HUES64 (cell line): Measurements from ENCODE around the gene COL9A3.

ENCODE experiments used
- H3K27ac ChIP-seq: 2 replicates; pipeline ENCODE4 v1.7.0; 2013; ENCODE audit warnings: low read depth, low read length, inconsistent platforms
- H3K27me3 ChIP-seq: 2 replicates; pipeline ENCODE4 v1.6.1; 2013; ENCODE audit warnings: mild to moderate bottlenecking, low read length; ENCODE audit not compliant: insufficient read depth
- H3K36me3 ChIP-seq: 2 replicates; pipeline ENCODE4 v1.6.1; 2013; ENCODE audit warnings: mild to moderate bottlenecking, low read length; ENCODE audit not compliant: insufficient read depth
- H3K4me1 ChIP-seq: 2 replicates; pipeline ENCODE4 v1.6.1; 2013; ENCODE audit warnings: mild to moderate bottlenecking, low read length, moderate library complexity; ENCODE audit not compliant: insufficient read depth
- H3K4me3 ChIP-seq: 2 replicates; pipeline ENCODE4 v1.5.1; 2013; ENCODE audit warnings: mild to moderate bottlenecking, low read length, moderate library complexity
- H3K9ac ChIP-seq: 2 replicates; pipeline ENCODE4 v1.6.1; 2013; ENCODE audit warnings: mild to moderate bottlenecking, low read depth, low read length
- H3K9me3 ChIP-seq: 2 replicates; pipeline ENCODE4 v1.6.1; 2013; ENCODE audit warnings: low read depth, low read length; ENCODE audit not compliant: insufficient read depth
- WGBS: fragments of 150-250, 120-280 bp; methylation state at CpG from one replicate; pipeline ENCODE4 v1.1.7; 2013; ENCODE audit warnings: missing lambda C conversion rate; 5-methylcytosine and 5-hydroxymethylcytosine counted together

Gene COL9A3

DNA sequence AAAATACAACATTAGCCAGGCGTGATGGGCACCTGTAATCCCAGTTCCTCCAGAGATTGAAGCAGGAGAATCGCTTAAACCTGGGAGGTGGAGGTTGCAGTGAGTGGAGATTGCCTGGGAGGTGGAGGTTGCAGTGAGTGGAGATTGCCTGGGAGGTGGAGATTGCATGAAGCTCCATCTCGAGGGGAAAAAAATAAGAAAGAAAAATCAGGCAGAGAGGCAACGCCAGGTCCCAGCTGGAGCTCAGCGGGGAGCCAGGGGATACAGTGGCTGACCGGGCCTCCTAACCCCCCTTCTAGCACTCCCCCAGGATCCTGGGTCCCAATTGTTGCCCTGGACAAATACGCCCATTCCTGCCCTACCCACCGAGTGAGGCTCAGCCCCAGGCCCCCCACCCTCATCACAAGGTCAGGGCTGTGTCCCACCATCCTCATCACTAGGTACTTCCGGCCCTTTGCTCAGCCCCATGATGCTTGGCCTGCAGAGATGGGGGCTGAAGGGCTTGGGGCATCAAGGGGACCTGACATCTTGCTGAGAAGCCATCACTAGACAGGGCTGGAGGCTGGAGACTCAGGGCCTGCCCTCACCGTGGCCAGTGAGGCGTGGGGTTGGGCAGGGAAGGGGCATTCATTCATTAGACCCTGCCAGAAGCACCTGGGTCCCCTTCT is 10.3 kb upstream of the COL9A3 start:
- Histone ChIP-seq H3K27ac (no peak overlapping the region), H3K36me3 (peaks cover 22% of the 10 kb centered on the region), H3K4me1 (no peaks in the 10 kb centered on the region), H3K4me3 (no peak overlapping the region), H3K9ac (no peak overlapping the region), H3K27me3 (peaks cover 6% of the 10 kb centered on the region; the same call in 1 of the 2 replicates), H3K9me3 (no peaks in the 10 kb centered on the region)
- 71% methylated on average over 11 of the region's 11 CpGs for WGBS

DNA sequence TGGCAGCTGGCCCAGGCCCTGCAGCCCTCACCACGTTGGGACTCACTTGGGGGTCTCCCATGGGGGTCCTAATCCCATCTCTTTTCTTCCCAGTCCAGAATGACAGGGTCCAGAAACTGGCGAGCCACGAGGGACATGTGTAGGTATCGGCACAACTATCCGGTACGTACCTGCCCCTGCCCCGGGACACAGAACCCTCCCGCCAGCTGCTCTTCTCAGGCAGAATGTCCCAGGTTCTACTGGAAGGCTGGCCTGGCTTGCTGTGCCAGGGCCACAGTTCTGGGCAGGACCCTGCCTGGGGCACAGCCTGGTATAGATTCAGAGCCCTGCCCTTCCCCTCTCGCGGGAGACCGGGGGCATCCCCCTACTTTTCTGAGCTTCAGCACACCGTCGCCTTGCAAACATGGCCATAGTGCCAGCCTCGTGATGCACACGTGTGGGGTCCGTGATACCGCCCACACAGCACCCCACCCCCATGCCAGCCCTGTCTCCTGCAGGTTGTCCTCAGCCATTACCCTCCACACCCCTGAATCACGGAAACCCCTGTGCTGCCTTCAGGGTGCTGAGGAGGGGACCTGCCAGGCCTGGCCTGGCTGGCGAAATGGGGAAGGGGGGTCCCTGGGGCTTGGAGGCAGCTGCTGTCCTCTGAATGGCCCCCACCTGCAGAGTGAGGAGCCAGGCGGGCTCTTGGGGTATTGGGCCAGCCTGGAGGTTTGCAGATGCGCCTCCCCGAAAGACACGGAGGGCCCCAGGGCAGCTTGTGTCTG is 9.2 kb upstream of the COL9A3 start:
- no peak overlapping the region for H3K4me3 ChIP-seq
- no peak overlapping the region for H3K9ac ChIP-seq
- H3K9me3 ChIP-seq: no peaks in the 10 kb centered on the region
- no peak overlapping the region for H3K27ac ChIP-seq
- H3K4me1 ChIP-seq: no peaks in the 10 kb centered on the region
- peaks cover 6% of the 10 kb centered on the region; the same call in 1 of the 2 replicates for H3K27me3 ChIP-seq
- peaks cover 29% of the 10 kb centered on the region for H3K36me3 ChIP-seq
- 93% methylated on average over 23 of the region's 23 CpGs for WGBS

DNA sequence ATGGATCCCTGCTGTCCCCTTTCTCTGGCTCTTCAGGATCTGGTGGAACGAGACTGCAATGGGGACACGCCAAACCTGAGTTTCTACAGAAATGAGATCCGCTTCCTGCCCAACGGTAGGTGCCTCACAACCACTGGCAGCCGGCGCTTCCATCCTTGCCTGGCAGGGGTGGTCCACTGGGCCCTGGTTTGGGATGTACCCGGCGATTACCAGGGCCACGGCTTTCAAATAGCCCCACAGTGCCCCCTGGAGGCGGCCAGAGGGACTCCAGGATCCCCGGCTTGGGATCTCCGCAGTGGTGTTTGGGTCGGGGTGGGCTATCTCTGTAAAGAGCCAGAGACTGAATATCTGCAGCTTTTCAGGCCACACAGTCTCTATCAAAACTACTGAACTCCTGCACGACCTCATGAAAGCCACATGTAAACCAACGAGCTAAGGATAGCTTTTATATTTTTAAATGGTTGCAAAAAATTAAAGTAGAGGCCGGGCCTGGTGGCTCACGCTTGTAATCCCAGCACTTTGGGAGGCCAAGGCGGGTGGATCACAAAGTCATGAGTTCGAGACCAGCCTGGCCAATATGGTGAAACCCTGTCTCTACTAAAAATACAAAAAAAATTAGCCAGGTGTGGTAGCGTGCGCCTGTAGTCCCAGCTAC is 8.5 kb upstream of the COL9A3 start:
- Histone ChIP-seq H3K27ac (no peak overlapping the region), H3K4me1 (no peaks in the 10 kb centered on the region), H3K4me3 (no peak overlapping the region), H3K27me3 (peaks cover 6% of the 10 kb centered on the region; the same call in 1 of the 2 replicates), H3K9ac (no peak overlapping the region), H3K9me3 (no peaks in the 10 kb centered on the region), H3K36me3 (peaks cover 29% of the 10 kb centered on the region)
- 44% methylated on average over 21 of the region's 21 CpGs for WGBS

DNA sequence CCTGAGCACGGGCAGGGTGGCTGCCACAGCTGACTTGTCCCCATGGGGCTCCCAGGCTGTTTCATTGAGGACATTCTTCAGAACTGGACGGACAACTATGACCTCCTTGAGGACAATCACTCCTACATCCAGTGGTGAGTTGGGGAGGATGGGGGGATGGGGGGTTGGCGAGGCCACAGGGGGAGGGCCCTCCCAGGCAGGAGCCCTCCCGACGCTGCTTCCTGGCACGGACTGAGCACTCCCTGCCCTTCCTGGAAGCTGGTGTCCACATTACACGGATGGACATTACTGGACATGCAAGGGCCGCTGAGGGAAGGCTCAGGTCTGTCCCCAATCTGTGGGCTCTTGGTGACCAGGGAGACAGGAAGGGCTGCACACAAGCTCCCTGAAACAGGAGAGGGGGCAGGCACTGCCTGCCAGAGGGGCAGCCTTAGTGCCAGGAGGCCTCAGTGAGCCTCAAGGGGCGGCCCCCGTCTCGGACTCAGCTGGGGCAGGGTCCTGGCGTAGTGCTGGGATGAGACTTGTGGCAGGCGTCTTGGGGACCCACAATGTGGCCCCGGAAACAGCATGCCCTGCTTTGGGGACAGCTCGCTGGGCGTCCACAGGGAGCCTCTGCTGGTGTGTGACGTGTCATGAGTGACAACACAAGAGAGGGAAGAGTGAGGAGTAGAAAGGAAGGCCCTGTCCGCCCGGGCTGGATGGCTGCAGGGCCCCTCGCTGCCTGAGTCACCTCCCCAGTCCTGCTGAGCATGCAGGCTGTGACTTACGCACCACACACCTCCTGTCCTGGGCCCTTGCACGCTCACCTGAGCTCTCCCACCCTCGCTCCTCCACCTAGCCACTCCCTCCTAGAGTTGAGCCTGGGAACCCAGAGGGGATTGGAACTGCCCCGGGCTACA is 7.1 kb upstream of the COL9A3 start:
- Histone ChIP-seq H3K27me3 (no peaks in the 10 kb centered on the region), H3K27ac (no peak overlapping the region), H3K9me3 (no peaks in the 10 kb centered on the region), H3K9ac (no peak overlapping the region), H3K4me1 (0 out of 2 replicates have a peak, but pooled peaks cover 1% of the 10 kb centered on the region), H3K4me3 (no peak overlapping the region), H3K36me3 (peaks cover 29% of the 10 kb centered on the region)
- WGBS: 96% methylated on average over 24 of the region's 24 CpGs

DNA sequence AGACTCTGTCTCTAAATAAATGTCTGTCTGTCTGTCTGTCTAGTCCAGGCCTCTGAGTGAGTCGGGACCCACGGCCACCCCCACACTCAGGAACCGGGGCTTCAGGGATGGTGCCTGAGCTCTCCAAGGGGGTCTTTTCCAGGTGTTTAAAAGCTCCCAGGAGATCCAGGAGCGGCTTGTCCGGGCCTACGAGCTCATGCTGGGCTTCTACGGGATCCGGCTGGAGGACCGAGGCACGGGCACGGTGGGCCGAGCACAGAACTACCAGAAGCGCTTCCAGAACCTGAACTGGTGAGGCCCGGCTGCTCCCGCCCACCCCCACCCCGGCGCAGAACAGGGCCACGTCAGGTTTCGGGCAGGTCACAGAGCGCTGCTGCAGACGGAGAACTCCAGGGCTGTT is 5.5 kb upstream of the COL9A3 start:
- Histone ChIP-seq H3K27me3 (peaks cover 3% of the 10 kb centered on the region), H3K4me3 (no peak overlapping the region), H3K9ac (no peak overlapping the region), H3K9me3 (no peaks in the 10 kb centered on the region), H3K36me3 (peaks cover 29% of the 10 kb centered on the region), H3K4me1 (peaks cover 11% of the 10 kb centered on the region; the same call in 1 of the 2 replicates), H3K27ac (no peak overlapping the region)
- 95% methylated on average over 21 of the region's 21 CpGs for WGBS

DNA sequence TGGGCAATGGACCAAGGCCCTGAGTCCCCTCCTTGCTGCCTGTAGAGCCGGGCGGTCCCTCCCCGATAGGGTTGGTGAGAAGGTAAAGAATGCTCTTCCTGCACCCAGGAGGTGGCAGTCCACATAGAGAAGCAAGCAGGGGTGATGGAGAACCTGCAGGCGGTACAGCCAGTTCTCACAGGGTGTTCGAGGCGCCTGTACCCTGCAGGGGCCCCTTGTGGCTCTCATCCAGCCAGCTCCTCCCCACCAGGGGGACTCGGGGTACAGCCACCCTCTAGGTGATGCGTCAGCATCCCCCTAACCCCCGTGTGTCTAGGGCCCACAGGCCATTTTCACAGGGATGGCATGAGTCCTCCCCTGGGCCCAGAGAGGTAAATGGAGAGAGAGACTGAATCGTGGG is 5.1 kb upstream of the COL9A3 start:
- no peak overlapping the region for H3K27ac ChIP-seq
- WGBS: 93% methylated on average over 10 of the region's 10 CpGs
- H3K36me3 ChIP-seq: peaks cover 29% of the 10 kb centered on the region
- H3K9ac ChIP-seq: no peak overlapping the region
- no peak overlapping the region for H3K4me3 ChIP-seq
- H3K9me3 ChIP-seq: no peaks in the 10 kb centered on the region
- H3K4me1 ChIP-seq: peaks cover 11% of the 10 kb centered on the region; the same call in 1 of the 2 replicates
- peaks cover 6% of the 10 kb centered on the region for H3K27me3 ChIP-seq

DNA sequence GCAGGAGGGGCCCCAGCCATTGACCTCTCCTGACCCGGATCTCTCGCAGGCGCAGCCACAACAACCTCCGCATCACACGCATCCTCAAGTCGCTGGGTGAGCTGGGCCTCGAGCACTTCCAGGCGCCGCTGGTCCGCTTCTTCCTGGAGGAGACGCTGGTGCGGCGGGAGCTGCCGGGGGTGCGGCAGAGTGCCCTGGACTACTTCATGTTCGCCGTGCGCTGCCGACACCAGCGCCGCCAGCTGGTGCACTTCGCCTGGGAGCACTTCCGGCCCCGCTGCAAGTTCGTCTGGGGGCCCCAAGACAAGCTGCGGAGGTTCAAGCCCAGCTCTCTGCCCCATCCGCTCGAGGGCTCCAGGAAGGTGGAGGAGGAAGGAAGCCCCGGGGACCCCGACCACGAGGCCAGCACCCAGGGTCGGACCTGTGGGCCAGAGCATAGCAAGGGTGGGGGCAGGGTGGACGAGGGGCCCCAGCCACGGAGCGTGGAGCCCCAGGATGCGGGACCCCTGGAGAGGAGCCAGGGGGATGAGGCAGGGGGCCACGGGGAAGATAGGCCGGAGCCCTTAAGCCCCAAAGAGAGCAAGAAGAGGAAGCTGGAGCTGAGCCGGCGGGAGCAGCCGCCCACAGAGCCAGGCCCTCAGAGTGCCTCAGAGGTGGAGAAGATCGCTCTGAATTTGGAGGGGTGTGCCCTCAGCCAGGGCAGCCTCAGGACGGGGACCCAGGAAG is 4.5 kb upstream of the COL9A3 start:
- Histone ChIP-seq H3K9me3 (no peaks in the 10 kb centered on the region), H3K36me3 (peaks cover 29% of the 10 kb centered on the region), H3K27me3 (peaks cover 10% of the 10 kb centered on the region), H3K9ac (no peak overlapping the region), H3K27ac (no peak overlapping the region), H3K4me1 (peaks cover 11% of the 10 kb centered on the region; the same call in 1 of the 2 replicates), H3K4me3 (no peak overlapping the region)
- 95% methylated on average over 43 of the region's 43 CpGs for WGBS

DNA sequence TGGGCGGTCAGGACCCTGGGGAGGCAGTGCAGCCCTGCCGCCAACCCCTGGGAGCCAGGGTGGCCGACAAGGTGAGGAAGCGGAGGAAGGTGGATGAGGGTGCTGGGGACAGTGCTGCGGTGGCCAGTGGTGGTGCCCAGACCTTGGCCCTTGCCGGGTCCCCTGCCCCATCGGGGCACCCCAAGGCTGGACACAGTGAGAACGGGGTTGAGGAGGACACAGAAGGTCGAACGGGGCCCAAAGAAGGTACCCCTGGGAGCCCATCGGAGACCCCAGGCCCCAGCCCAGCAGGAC is 4.0 kb upstream of the COL9A3 start:
- Histone ChIP-seq H3K27me3 (peaks cover 13% of the 10 kb centered on the region), H3K27ac (no peak overlapping the region), H3K4me3 (no peak overlapping the region), H3K9me3 (no peaks in the 10 kb centered on the region), H3K9ac (no peak overlapping the region), H3K36me3 (peaks cover 29% of the 10 kb centered on the region), H3K4me1 (peaks cover 11% of the 10 kb centered on the region; the same call in 1 of the 2 replicates)
- WGBS: 96% methylated on average over 11 of the region's 11 CpGs

DNA sequence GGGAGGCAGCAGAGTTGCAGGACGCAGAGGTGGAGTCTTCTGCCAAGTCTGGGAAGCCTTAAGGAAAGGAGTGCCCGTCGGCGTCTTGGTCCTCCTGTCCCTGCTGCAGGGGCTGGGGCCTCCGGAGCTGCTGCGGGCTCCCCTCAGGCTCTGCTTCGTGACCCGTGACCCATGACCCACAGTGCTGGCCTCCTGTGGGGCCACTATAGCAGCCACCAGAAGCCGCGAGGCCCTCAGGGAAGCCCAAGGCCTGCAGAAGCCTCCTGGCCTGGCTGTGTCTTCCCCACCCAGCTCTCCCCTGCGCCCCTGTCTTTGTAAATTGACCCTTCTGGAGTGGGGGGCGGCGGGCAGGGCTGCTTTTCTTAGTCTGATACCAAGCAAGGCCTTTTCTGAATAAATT is 3.3 kb upstream of the COL9A3 start:
- no peak overlapping the region for H3K9ac ChIP-seq
- H3K4me3 ChIP-seq: no peak overlapping the region
- no peaks in the 10 kb centered on the region for H3K9me3 ChIP-seq
- peaks cover 11% of the 10 kb centered on the region; the same call in 1 of the 2 replicates for H3K4me1 ChIP-seq
- WGBS: 88% methylated on average over 13 of the region's 13 CpGs
- H3K27ac ChIP-seq: no peak overlapping the region
- peaks cover 13% of the 10 kb centered on the region for H3K27me3 ChIP-seq
- H3K36me3 ChIP-seq: peaks cover 29% of the 10 kb centered on the region

DNA sequence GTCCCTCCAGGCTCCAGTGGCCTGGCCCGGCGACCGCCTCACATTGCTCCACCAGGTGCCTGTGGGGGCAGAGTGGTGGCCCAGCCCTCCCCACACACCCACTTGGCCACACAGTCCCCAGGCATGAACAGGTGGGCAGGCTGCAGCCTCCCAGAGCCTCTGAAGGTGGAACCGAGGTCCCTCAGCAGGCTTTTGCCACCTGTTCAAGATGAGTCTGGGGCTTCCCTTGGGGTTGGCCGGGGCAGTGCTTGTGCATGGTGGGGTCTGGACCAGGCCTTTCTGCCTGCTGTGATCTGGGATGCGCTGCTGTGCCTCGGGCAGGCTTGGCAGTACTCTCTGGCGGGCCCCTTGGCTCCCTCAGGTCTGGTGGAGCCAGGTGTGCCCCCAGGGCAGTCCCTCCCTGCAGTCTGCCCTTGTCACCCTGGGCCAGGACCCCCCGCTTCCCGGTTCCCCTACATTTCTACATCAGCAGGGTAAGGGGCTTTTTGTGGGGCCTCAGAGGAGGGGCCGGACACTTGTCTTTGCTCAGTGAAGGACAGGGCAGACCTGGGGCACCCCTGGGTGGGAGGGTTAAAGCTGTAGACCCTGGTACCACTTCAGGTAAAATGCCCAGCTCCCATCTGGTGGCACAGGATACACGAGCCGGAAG is 2.7 kb upstream of the COL9A3 start:
- Histone ChIP-seq H3K4me1 (peaks cover 11% of the 10 kb centered on the region), H3K27me3 (peaks cover 13% of the 10 kb centered on the region), H3K36me3 (peaks cover 24% of the 10 kb centered on the region), H3K27ac (no peak overlapping the region), H3K9ac (no peak overlapping the region), H3K4me3 (no peak overlapping the region), H3K9me3 (no peaks in the 10 kb centered on the region)
- 92% methylated on average over 13 of the region's 13 CpGs for WGBS
